K562 (cell line): Measurements from ENCODE around the gene PRKAR1B. TPM values are rescaled to one million over a fixed set of nuclear protein-coding genes. Genes with fewer than 3 reads are reported as not detected.

Experiments
- ARID3A ChIP-seq: IDR thresholded peaks from 2 replicates; pipeline ENCODE4 v1.6.1; 2012; ENCODE audit warnings: low read depth, low read length, improper control_type of control experiment, borderline replicate concordance
- DNMT1 ChIP-seq: fragments of 450-650 bp; IDR thresholded peaks from 2 replicates; pipeline ENCODE4 v1.6.1; 2016; ENCODE audit warnings: antibody characterized with exemption, mild to moderate bottlenecking
- ETV5 ChIP-seq: sonication (generic); formaldehyde crosslinking; IDR thresholded peaks from 2 replicates; pipeline ENCODE4 v1.4.0; 2020; ENCODE audit warnings: low read depth, mild to moderate bottlenecking, missing genetic modification reagents
- FOS ChIP-seq: IDR thresholded peaks from 3 replicates; pipeline ENCODE4 v1.6.1; 2011; ENCODE audit not compliant: insufficient read length; ENCODE audit errors: extremely low read depth
- IRF1 ChIP-seq: sonication (generic); formaldehyde crosslinking; IDR thresholded peaks from 2 replicates; pipeline ENCODE4 v1.8.0; 2022; ENCODE audit warnings: missing genetic modification reagents, mild to moderate bottlenecking, borderline replicate concordance
- KDM1A ChIP-seq, 2 experiments: fragments of 450-650 bp; IDR thresholded peaks; 2 replicates each; pipeline ENCODE4 v1.6.1; 2016; ENCODE audit warnings: mild to moderate bottlenecking in 2 of 2
- PHF20 ChIP-seq: fragments of 450-650 bp; IDR thresholded peaks from 2 replicates; pipeline ENCODE4 v1.6.1; 2018; ENCODE audit not compliant: partially characterized antibody
- STAT5A ChIP-seq: IDR thresholded peaks from 2 replicates; pipeline ENCODE4 v1.6.1; 2012; ENCODE audit warnings: low read length, inconsistent platforms, borderline replicate concordance
- TAF9B ChIP-seq: fragments of 450-650 bp; IDR thresholded peaks from 2 replicates; pipeline ENCODE4 v1.6.1; 2018; ENCODE audit warnings: mild to moderate bottlenecking; ENCODE audit not compliant: partially characterized antibody
- polyA plus RNA-seq, 8 experiments: library from polyadenylated mRNA; depleted of rRNA in 4 of 8; stranded (reverse) in 5 of 8; unstranded in 3 of 8; fragments of >200 nt; fragmentation: Nextera tagmentation in 2 of 8; fragmentation: Illumina TruSeq in 1 of 8; extraction: Ambion mirVana in 2 of 8; extraction: Trizol in 1 of 8; gene quantifications; 2 replicates each; pipeline versions ENCODE4 v1.2.1 to v1.2.3, GENCODE V29; 2011 to 2014; ENCODE audit warnings: inconsistent platforms in 1 of 8, missing spikeins in 1 of 8
- total RNA-seq, 7 experiments: library from RNA; depleted of rRNA in 6 of 7; stranded (reverse); fragments of >200 nt in 6 of 7; fragmentation: Illumina TruSeq in 2 of 7; extraction: Trizol in 2 of 7; gene quantifications; 2 replicates each; pipeline versions ENCODE4 v1.2.1 to v1.2.3, GENCODE V29; 2011 to 2021; ENCODE audit warnings: low replicate concordance in 1 of 7
- TF ChIP-seq, protein P1 (sequence below), 2 experiments: fragments of 450-650 bp; formaldehyde crosslinking in 1 of 2; IDR thresholded peaks; 2 replicates each; pipeline versions ENCODE4 v1.4.0 to v1.6.1; 2014 to 2020; ENCODE audit warnings: mild to moderate bottlenecking in 2 of 2, borderline replicate concordance in 1 of 2, low read depth in 1 of 2
- TF ChIP-seq, protein P2 (sequence below): fragments of 250-450 bp; sonication (Bioruptor Pico); IDR thresholded peaks from 2 replicates; pipeline ENCODE4 v1.5.0; 2020; ENCODE audit warnings: mild to moderate bottlenecking

The PRKAR1B gene
- total and polyA plus RNA-seq, 9 of the 15 experiments (the other 6 are each of a cell fraction or from before 2014, with no cell fraction given), result 0.99 to 30.5 (median 12.7) TPM

- TF ChIP-seq, protein P1, sequence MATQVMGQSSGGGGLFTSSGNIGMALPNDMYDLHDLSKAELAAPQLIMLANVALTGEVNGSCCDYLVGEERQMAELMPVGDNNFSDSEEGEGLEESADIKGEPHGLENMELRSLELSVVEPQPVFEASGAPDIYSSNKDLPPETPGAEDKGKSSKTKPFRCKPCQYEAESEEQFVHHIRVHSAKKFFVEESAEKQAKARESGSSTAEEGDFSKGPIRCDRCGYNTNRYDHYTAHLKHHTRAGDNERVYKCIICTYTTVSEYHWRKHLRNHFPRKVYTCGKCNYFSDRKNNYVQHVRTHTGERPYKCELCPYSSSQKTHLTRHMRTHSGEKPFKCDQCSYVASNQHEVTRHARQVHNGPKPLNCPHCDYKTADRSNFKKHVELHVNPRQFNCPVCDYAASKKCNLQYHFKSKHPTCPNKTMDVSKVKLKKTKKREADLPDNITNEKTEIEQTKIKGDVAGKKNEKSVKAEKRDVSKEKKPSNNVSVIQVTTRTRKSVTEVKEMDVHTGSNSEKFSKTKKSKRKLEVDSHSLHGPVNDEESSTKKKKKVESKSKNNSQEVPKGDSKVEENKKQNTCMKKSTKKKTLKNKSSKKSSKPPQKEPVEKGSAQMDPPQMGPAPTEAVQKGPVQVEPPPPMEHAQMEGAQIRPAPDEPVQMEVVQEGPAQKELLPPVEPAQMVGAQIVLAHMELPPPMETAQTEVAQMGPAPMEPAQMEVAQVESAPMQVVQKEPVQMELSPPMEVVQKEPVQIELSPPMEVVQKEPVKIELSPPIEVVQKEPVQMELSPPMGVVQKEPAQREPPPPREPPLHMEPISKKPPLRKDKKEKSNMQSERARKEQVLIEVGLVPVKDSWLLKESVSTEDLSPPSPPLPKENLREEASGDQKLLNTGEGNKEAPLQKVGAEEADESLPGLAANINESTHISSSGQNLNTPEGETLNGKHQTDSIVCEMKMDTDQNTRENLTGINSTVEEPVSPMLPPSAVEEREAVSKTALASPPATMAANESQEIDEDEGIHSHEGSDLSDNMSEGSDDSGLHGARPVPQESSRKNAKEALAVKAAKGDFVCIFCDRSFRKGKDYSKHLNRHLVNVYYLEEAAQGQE (IDR thresholded peaks at IDR 0.05; ENCODE audit: borderline replicate concordance), result peak; percentile 40
- TF ChIP-seq, protein P1 (CRISPR knock-in tag; IDR thresholded peaks at IDR 0.05; ENCODE audit: low read depth), result no peak
- TF ChIP-seq KDM1A (IDR thresholded peaks at IDR 0.05), result peak in 1 of 2 experiments; percentile 41; a peak in 2 of 4 replicates
- TF ChIP-seq, protein P2, sequence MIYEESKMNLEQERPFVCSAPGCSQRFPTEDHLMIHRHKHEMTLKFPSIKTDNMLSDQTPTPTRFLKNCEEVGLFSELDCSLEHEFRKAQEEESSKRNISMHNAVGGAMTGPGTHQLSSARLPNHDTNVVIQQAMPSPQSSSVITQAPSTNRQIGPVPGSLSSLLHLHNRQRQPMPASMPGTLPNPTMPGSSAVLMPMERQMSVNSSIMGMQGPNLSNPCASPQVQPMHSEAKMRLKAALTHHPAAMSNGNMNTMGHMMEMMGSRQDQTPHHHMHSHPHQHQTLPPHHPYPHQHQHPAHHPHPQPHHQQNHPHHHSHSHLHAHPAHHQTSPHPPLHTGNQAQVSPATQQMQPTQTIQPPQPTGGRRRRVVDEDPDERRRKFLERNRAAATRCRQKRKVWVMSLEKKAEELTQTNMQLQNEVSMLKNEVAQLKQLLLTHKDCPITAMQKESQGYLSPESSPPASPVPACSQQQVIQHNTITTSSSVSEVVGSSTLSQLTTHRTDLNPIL, result no peak
- no peak for TF ChIP-seq DNMT1
- TF ChIP-seq FOS, result peak; percentile 24
- TF ChIP-seq STAT5A, result peak; percentile 59
- TF ChIP-seq TAF9B, result peak; percentile 93
- TF ChIP-seq ETV5 (CRISPR knock-in tag), result peak; percentile 100
- peak; percentile 91 for TF ChIP-seq IRF1
- no peak for TF ChIP-seq PHF20
- no peak for TF ChIP-seq ARID3A
These were observed 122.8 kb downstream of the PRKAR1B start (continued) for GRCh38 chr7:604001-604883.
